Measurements from ENCODE around the gene HMBS. TPM values are rescaled to one million over a fixed set of nuclear protein-coding genes. Genes with fewer than 3 reads are reported as not detected.

HMBS gene
- total and polyA plus RNA-seq, 3 experiments from 2014 or later = 21.8 to 38.4 (median 35.5) TPM

DNA sequence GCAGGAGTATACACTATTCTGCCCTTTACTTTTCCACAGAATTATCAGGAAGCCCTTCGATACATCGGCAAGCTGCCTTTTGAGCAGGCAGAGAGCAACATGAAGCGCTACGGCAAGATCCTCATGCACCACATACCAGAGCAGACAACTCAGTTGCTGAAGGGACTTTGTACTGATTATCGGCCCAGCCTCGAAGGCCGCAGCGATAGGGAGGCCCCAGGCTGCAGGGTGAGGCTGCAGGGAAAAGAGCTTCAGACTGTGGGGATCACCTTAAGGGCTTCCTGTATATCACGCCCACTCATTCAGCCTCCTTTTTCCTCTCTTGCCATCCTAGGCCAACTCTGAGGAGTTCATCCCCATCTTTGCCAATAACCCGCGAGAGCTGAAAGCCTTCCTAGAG lies 6.8 kb upstream of the HMBS start:
- POLR2A ChIA-PET = no interaction called here
- no peaks in the 10 kb centered on the region for H3K27me3 ChIP-seq (ENCODE audit: insufficient read depth, low read length, poor library complexity, severe bottlenecking)
- H3K4me1 ChIP-seq (ENCODE audit: insufficient read depth, low read length) = no peaks in the 10 kb centered on the region
- Mint-ChIP-seq H3K27me3 (no peaks in the 10 kb centered on the region), H3K36me3 (peaks cover 3 to 82% (median 20%) of the 10 kb centered on the region in 3 donors), H3K27ac (peak overlapping the region in 1 of 8 donors; percentile 41), H3K9me3 (no peaks in the 10 kb centered on the region), H3K4me1 (peaks cover 0 to 2% (median 2%) of the 10 kb centered on the region in 3 donors), H3K4me3 (no peak overlapping the region)
- H3K36me3 ChIP-seq (ENCODE audit: insufficient read depth, low read length) = peaks cover 64% of the 10 kb centered on the region
- DNase-seq = no peak
- CTCF ChIA-PET = interaction anchor here (2.2 kb wide), 1 partner anchor 10 kb away, joined by 6 read pairs; the partner anchor contains the start of gene VPS11
- H3K4me3 ChIP-seq (ENCODE audit: low read length) = no peak overlapping the region
- no peak overlapping the region for H3K27ac ChIP-seq (ENCODE audit: low read depth, low read length)
- H3K9me3 ChIP-seq (ENCODE audit: low read length) = no peaks in the 10 kb centered on the region

DNA sequence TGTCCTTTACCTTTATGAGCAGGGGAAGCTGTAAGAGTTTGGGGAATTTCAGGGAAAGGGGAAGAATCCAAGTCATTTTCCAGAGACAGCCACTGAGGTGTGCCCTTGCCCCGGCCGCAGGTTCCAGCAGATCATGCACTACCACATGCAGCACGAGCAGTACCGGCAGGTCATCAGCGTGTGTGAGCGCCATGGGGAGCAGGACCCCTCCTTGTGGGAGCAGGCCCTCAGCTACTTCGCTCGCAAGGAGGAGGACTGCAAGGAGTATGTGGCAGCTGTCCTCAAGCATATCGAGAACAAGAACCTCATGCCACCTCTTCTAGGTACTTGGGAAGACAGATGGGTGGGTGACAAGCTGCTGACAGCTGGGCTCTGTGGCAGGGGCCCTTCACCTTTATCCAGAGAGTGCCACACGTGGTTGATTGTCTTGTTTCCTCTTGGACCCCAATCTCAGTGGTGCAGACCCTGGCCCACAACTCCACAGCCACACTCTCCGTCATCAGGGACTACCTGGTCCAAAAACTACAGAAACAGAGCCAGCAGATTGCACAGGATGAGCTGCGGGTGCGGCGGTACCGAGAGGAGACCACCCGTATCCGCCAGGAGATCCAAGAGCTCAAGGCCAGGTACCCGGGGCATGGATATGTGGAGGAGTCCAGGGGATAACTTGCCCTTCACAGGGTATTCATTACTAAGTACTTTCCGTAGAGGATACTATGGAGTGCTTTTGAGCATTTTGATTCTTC lies 5.8 kb upstream of the HMBS start:
- Histone ChIP-seq H3K36me3 (ENCODE audit: insufficient read depth, low read length) (peaks cover 54% of the 10 kb centered on the region), H3K4me1 (ENCODE audit: insufficient read depth, low read length) (no peaks in the 10 kb centered on the region), H3K4me3 (ENCODE audit: low read length) (no peak overlapping the region), H3K27ac (ENCODE audit: low read depth, low read length) (no peak overlapping the region), H3K27me3 (ENCODE audit: insufficient read depth, low read length, poor library complexity, severe bottlenecking) (no peaks in the 10 kb centered on the region), H3K9me3 (ENCODE audit: low read length) (no peaks in the 10 kb centered on the region)
- H3K36me3 Mint-ChIP-seq = peaks cover 0 to 71% (median 14%) of the 10 kb centered on the region in 3 donors
- no peaks in the 10 kb centered on the region for H3K9me3 Mint-ChIP-seq
- H3K4me3 Mint-ChIP-seq = peak overlapping the region in 1 of 7 donors; percentile 24
- H3K27me3 Mint-ChIP-seq = no peaks in the 10 kb centered on the region
- H3K27ac Mint-ChIP-seq = no peak overlapping the region
- ChIA-PET CTCF (interaction anchor here (1.2 to 2.2 kb wide), 2 partner anchors 11 to 118 kb away, joined by 3 to 6 read pairs; partner anchors contain the start of gene VPS11), POLR2A (no interaction called here)
- no peak for DNase-seq
- no peaks in the 10 kb centered on the region for H3K4me1 Mint-ChIP-seq

DNA sequence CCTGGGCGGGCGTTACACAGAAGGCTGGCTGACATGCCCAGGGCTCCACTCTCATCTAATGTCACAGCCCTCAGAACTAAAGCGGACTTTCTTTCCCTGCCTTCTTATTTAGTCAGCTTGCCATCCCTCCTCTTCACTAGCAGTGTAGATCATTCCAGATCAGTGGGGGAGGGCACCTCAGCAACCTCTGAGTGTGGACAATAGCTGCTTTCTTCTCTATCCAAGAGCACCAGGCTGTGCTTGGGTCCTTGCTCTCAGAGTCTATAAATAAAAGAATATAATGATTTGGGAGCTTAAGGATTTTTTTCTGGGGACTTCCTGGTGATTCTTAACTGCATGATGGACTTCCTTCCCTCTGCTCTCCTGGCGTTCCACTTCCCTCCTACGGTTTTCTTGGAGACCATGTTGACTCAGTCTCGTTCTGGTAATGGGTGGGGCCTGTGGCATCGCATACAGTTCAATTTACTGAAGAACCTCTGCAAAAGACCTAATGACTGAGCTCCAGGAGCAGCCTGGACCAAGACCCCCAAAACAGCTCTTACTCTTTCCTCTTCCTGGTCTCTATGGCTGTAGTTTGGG lies 2.9 kb upstream of the HMBS start:
- Mint-ChIP-seq H3K4me1 (peaks cover 12 to 19% (median 14%) of the 10 kb centered on the region in 3 donors), H3K4me3 (peak overlapping the region in 1 of 7 donors; percentile 43), H3K27ac (peak overlapping the region in 5 of 8 donors; percentile 56 to 86 (median 64)), H3K27me3 (no peaks in the 10 kb centered on the region), H3K36me3 (peaks cover 0 to 65% (median 13%) of the 10 kb centered on the region in 3 donors), H3K9me3 (no peaks in the 10 kb centered on the region)
- Histone ChIP-seq H3K4me1 (ENCODE audit: insufficient read depth, low read length) (peaks cover 15% of the 10 kb centered on the region), H3K9me3 (ENCODE audit: low read length) (no peaks in the 10 kb centered on the region), H3K36me3 (ENCODE audit: insufficient read depth, low read length) (peaks cover 48% of the 10 kb centered on the region), H3K4me3 (ENCODE audit: low read length) (no peak overlapping the region), H3K27me3 (ENCODE audit: insufficient read depth, low read length, poor library complexity, severe bottlenecking) (no peaks in the 10 kb centered on the region), H3K27ac (ENCODE audit: low read depth, low read length) (no peak overlapping the region)
- POLR2A ChIA-PET = no interaction called here
- CTCF ChIA-PET = no interaction called here
- DNase-seq = no peak

DNA sequence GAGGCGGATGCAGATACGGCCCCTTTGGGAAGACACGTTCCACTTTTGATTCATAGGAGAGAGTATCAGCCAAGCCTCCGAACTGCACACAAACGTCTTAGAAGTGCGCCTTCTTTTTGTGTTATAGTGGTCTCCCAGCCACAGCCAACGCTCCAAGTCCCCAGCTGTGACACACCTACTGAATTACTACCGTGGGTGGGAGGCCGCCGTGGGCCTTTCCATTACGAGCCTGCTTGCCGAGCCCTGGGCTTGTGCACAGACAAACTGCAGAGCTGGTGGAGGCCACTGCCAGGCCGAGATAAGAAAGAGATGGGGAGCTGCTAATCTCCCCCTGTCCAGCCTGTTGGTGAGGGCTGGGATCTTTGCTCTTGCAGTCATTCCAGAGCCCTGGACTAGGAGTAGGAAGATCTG lies 761 bp downstream of the HMBS start:
- H3K9me3 ChIP-seq (ENCODE audit: low read length) = no peaks in the 10 kb centered on the region
- ChIA-PET CTCF (interaction anchor here (1.2 to 2.9 kb wide), 8 partner anchors 9 to 293 kb away, joined by 3 to 13 read pairs (median 8); partner anchors contain the start of gene VPS11), POLR2A (interaction anchor here (0.6 to 2.7 kb wide), 17 partner anchors 7 to 1855 kb away, joined by 3 to 39 read pairs (median 5); partner anchors contain the start of genes C2CD2L, CBL, CENATAC and HINFP)
- H3K27ac ChIP-seq (ENCODE audit: low read depth, low read length) = peak overlapping the region; percentile 89
- peaks cover 17% of the 10 kb centered on the region for H3K36me3 ChIP-seq (ENCODE audit: insufficient read depth, low read length)
- H3K27ac Mint-ChIP-seq = peak overlapping the region; percentile 71 to 98 (median 94)
- no peaks in the 10 kb centered on the region for H3K27me3 ChIP-seq (ENCODE audit: insufficient read depth, low read length, poor library complexity, severe bottlenecking)
- no peak for DNase-seq
- H3K27me3 Mint-ChIP-seq = peaks cover 0 to 2% of the 10 kb centered on the region in 2 donors
- peaks cover 15% of the 10 kb centered on the region for H3K4me1 ChIP-seq (ENCODE audit: insufficient read depth, low read length)
- H3K4me3 ChIP-seq (ENCODE audit: low read length) = peak overlapping the region; percentile 98
- H3K36me3 Mint-ChIP-seq = peaks cover 0 to 28% (median 6%) of the 10 kb centered on the region in 3 donors
- peaks cover 17 to 25% (median 21%) of the 10 kb centered on the region in 3 donors for H3K4me1 Mint-ChIP-seq
- no peaks in the 10 kb centered on the region for H3K9me3 Mint-ChIP-seq
- peak overlapping the region; percentile 93 to 98 (median 95) for H3K4me3 Mint-ChIP-seq

DNA sequence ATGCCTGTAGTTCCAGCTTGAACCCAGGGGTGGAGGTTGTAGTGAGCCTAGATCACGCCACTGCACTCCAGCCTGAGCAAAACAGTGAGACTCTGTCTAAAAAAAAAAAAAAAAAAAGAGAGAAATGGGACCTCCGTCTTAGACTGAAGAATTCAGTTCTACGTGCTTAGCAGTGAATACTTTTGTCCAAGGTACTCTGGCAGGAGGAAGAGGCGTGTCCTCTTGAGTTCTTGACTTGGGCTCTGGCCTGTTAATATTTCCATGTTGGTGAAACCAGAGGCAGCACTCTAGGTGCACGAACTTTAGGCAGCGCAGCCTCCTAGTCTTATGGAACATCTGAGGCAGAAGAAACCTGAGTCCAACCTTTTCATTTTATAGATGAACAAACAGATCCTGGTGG lies 2.4 kb downstream of the HMBS start:
- H3K36me3 ChIP-seq (ENCODE audit: insufficient read depth, low read length) = peaks cover 2% of the 10 kb centered on the region
- CTCF ChIA-PET = interaction anchor here (1.0 to 2.9 kb wide), 2 partner anchors 7 to 25 kb away, joined by 3 to 13 read pairs; a partner anchor contains a TSS

DNA sequence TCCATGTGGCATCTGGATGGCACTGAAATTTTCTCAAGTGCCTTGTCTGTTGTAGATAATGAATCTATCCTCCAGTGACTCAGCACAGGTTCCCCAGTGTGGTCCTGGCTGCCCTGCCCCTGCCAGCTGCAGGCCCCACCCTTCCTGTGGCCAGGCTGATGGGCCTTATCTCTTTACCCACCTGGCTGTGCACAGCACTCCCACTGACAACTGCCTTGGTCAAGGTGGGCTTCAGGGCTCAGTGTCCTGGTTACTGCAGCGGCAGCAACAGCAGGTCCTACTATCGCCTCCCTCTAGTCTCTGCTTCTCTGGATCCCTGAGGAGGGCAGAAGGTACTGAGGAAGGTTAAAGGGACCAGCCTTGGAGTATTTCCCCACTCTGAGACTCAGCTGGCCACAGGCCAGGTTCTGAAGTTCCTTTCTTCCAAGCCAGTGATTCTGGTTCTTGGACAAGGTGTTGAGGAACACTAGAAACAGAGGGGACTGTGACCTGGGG lies 3.1 kb downstream of the HMBS start:
- Histone ChIP-seq H3K4me3 (ENCODE audit: low read length) (no peak overlapping the region), H3K27ac (ENCODE audit: low read depth, low read length) (peak overlapping the region; percentile 79), H3K36me3 (ENCODE audit: insufficient read depth, low read length) (no peaks in the 10 kb centered on the region), H3K27me3 (ENCODE audit: insufficient read depth, low read length, poor library complexity, severe bottlenecking) (no peaks in the 10 kb centered on the region), H3K9me3 (ENCODE audit: low read length) (no peaks in the 10 kb centered on the region), H3K4me1 (ENCODE audit: insufficient read depth, low read length) (peaks cover 20% of the 10 kb centered on the region)
- Mint-ChIP-seq H3K4me1 (peaks cover 23 to 37% (median 28%) of the 10 kb centered on the region in 3 donors), H3K27me3 (peaks cover 0 to 2% of the 10 kb centered on the region in 2 donors), H3K9me3 (no peaks in the 10 kb centered on the region), H3K27ac (peak overlapping the region in 1 of 8 donors; percentile 54), H3K4me3 (peak overlapping the region in 2 of 7 donors; percentile 26 to 78), H3K36me3 (peaks cover 0 to 12% (median 3%) of the 10 kb centered on the region in 3 donors)
- DNase-seq = no peak
- CTCF ChIA-PET = interaction anchor here (1.0 kb wide), 1 partner anchor 24 kb away, joined by 3 read pairs; no protein-coding TSS in a partner anchor
- POLR2A ChIA-PET = no interaction called here

More for the DNA sequence above, 2.4 kb downstream of the HMBS start:
- H3K27me3 ChIP-seq (ENCODE audit: insufficient read depth, low read length, poor library complexity, severe bottlenecking) = no peaks in the 10 kb centered on the region
- peaks cover 15% of the 10 kb centered on the region for H3K4me1 ChIP-seq (ENCODE audit: insufficient read depth, low read length)
- DNase-seq = no peak
- Mint-ChIP-seq H3K36me3 (peaks cover 0 to 12% (median 3%) of the 10 kb centered on the region in 3 donors), H3K4me1 (peaks cover 17 to 30% (median 22%) of the 10 kb centered on the region in 3 donors), H3K27me3 (peaks cover 0 to 2% of the 10 kb centered on the region in 2 donors), H3K9me3 (no peaks in the 10 kb centered on the region), H3K27ac (peak overlapping the region in 1 of 8 donors; percentile 54), H3K4me3 (peak overlapping the region in 2 of 7 donors; percentile 70 to 78)
- H3K4me3 ChIP-seq (ENCODE audit: low read length) = no peak overlapping the region
- POLR2A ChIA-PET = no interaction called here
- no peaks in the 10 kb centered on the region for H3K9me3 ChIP-seq (ENCODE audit: low read length)
- peak overlapping the region; percentile 79 for H3K27ac ChIP-seq (ENCODE audit: low read depth, low read length)

DNA sequence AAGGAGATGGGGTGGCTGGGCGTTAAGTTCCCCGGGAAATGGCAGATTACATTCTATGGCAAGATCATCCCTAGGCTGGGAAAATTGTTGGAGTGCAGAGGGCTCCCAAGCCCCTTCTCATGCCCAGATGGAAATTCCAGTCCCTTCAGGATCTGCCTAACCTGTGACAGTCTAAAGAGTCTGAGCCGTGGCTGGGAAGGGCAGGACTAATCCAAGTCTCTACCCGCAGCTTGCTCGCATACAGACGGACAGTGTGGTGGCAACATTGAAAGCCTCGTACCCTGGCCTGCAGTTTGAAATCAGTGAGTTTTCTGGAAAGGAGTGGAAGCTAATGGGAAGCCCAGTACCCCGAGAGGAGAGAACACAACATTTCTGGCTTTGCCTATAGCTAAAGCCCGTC lies 3.7 kb downstream of the HMBS start:
- POLR2A ChIA-PET = no interaction called here
- no peak overlapping the region for H3K4me3 ChIP-seq (ENCODE audit: low read length)
- H3K27ac ChIP-seq (ENCODE audit: low read depth, low read length) = peak overlapping the region; percentile 79
- H3K4me3 Mint-ChIP-seq = peak overlapping the region in 1 of 7 donors; percentile 49
- no peaks in the 10 kb centered on the region for H3K9me3 ChIP-seq (ENCODE audit: low read length)
- no peak for DNase-seq
- peaks cover 27 to 43% (median 34%) of the 10 kb centered on the region in 3 donors for H3K4me1 Mint-ChIP-seq
- CTCF ChIA-PET = no interaction called here
- peaks cover 0 to 2% of the 10 kb centered on the region in 2 donors for H3K27me3 Mint-ChIP-seq
- no peaks in the 10 kb centered on the region for H3K9me3 Mint-ChIP-seq
- H3K27me3 ChIP-seq (ENCODE audit: insufficient read depth, low read length, poor library complexity, severe bottlenecking) = no peaks in the 10 kb centered on the region
- H3K36me3 Mint-ChIP-seq = peaks cover 0 to 12% (median 3%) of the 10 kb centered on the region in 3 donors
- no peak overlapping the region for H3K27ac Mint-ChIP-seq
- H3K36me3 ChIP-seq (ENCODE audit: insufficient read depth, low read length) = no peaks in the 10 kb centered on the region
- H3K4me1 ChIP-seq (ENCODE audit: insufficient read depth, low read length) = peaks cover 26% of the 10 kb centered on the region

All from CD8-positive, alpha-beta memory T cell (primary cell).